Esophagus muscularis mucosa (tissue), 4 donors: ENCODE results near the gene SYNDIG1. TPM values are rescaled to one million over a fixed set of nuclear protein-coding genes. Genes with fewer than 3 reads are reported as not detected.
A peak's percentile ranks its signal among the peaks of the same experiment; 100 is the strongest.

Source experiments
- DNase-seq: peaks from one replicate; pipeline ENCODE4 v3.0.0-alpha.2; 2017; ENCODE audit errors: extremely low spot score
- H3K27ac ChIP-seq, 4 donors: fragments of 200-600 bp; sonication (generic); replicated peaks in 1 of 4; 1 replicate in 3 of 4; 2 replicates in 1 of 4; pipeline ENCODE4 v1.5.1; 2016 to 2019; ENCODE audit warnings: mild to moderate bottlenecking in 1 of 4
- H3K27me3 ChIP-seq, 4 donors: fragments of 200-600 bp; sonication (generic); one replicate each; pipeline versions ENCODE4 v1.5.1 to v1.6.0; 2016 to 2019
- H3K36me3 ChIP-seq, 4 donors: fragments of 200-600 bp; sonication (generic); one replicate each; pipeline ENCODE4 v1.5.1; 2016 to 2019
- H3K4me1 ChIP-seq, 4 donors: fragments of 200-600 bp; sonication (generic); one replicate each; pipeline ENCODE4 v1.5.1; 2016 to 2019
- H3K4me3 ChIP-seq, 4 donors: fragments of 200-600 bp; sonication (generic); 1 replicate in 2 of 4; 2 replicates in 2 of 4; pipeline ENCODE4 v1.5.1; 2016 to 2019; ENCODE audit warnings: mild to moderate bottlenecking in 4 of 4, moderate library complexity in 1 of 4
- H3K9me3 ChIP-seq, 4 donors: fragments of 200-600 bp; sonication (generic); 1 replicate in 3 of 4; 2 replicates in 1 of 4; pipeline ENCODE4 v1.5.1; 2016 to 2019
- EP300 ChIP-seq: sonication (generic); formaldehyde crosslinking; IDR thresholded peaks from one replicate; pipeline ENCODE4 v1.6.1; 2017; ENCODE audit warnings: antibody characterized with exemption
- POLR2A ChIP-seq: fragments of 450-650 bp; IDR thresholded peaks from one replicate; pipeline ENCODE4 v1.6.1; 2017; ENCODE audit warnings: antibody characterized with exemption, moderate library complexity, mild to moderate bottlenecking, low read depth
- POLR2AphosphoS5 ChIP-seq, 2 donors: sonication (generic); formaldehyde crosslinking; IDR thresholded peaks; one replicate each; pipeline ENCODE4 v1.6.1; 2017; ENCODE audit warnings: antibody characterized with exemption in 2 of 2
- WGBS: methylation state at CpG from one replicate; pipeline ENCODE4 v1.1.5; 2018; 5-methylcytosine and 5-hydroxymethylcytosine counted together
- intact Hi-C: fragments of 100-400 bp; cut with DNase I; formaldehyde crosslinking; loops from one replicate; pipeline ENCODE4 v1.15.1; 2023
- total RNA-seq, 4 donors: library from RNA; depleted of rRNA; stranded (reverse); fragments of >200 nt; gene quantifications; one replicate each; pipeline versions ENCODE4 v1.1.0 to v1.2.1, GENCODE V29; 2016
- TF ChIP-seq, protein P1 (sequence below), 3 experiments: fragments of 200-600 bp in 2 of 3; fragments of 450-650 bp in 1 of 3; sonication (generic) in 2 of 3; IDR thresholded peaks; one replicate each; pipeline ENCODE4 v1.5.1; 2017 to 2019; ENCODE audit warnings: antibody characterized with exemption in 3 of 3, mild to moderate bottlenecking in 2 of 3, moderate library complexity in 1 of 3

The SYNDIG1 gene
- total RNA-seq, 4 donors from 2014 or later = not detected

DNA sequence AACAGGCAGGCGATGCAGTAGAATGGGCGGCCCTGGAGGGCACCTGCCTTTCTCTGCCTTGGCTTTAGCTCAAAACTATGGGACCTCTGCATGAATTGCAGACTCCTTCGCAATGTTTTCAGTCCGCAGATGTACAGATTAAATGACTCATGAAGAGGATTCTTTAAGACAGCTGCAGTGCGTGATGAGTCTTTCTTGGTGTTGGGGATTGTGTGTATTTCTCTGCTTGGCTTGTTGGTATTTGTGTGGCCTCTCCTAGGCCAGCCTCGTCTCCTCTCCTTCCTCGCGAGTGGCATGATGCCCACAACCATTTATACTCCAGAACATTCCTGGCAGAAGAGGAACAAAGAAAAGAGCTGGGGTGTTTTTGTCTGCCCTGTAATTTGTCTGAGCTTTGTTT, 110.6 kb downstream of the SYNDIG1 start:
- H3K36me3 ChIP-seq = no peaks in the 10 kb centered on the region
- DNase-seq = no peak
- no peak overlapping the region for H3K27ac ChIP-seq
- H3K4me1 ChIP-seq = no peaks in the 10 kb centered on the region
- no peak overlapping the region for H3K4me3 ChIP-seq
- TF ChIP-seq, protein P1, sequence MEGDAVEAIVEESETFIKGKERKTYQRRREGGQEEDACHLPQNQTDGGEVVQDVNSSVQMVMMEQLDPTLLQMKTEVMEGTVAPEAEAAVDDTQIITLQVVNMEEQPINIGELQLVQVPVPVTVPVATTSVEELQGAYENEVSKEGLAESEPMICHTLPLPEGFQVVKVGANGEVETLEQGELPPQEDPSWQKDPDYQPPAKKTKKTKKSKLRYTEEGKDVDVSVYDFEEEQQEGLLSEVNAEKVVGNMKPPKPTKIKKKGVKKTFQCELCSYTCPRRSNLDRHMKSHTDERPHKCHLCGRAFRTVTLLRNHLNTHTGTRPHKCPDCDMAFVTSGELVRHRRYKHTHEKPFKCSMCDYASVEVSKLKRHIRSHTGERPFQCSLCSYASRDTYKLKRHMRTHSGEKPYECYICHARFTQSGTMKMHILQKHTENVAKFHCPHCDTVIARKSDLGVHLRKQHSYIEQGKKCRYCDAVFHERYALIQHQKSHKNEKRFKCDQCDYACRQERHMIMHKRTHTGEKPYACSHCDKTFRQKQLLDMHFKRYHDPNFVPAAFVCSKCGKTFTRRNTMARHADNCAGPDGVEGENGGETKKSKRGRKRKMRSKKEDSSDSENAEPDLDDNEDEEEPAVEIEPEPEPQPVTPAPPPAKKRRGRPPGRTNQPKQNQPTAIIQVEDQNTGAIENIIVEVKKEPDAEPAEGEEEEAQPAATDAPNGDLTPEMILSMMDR (IDR thresholded peaks at IDR 0.05) = no peak
- TF ChIP-seq EP300 = no peak
- no peak for TF ChIP-seq POLR2AphosphoS5 (IDR thresholded peaks at IDR 0.05)
- TF ChIP-seq POLR2A = no peak
- 74% methylated on average over 8 of the region's 8 CpGs for WGBS
- intact Hi-C loops = no loop called here
- H3K27me3 ChIP-seq = peaks cover 0 to 13% (median 0%) of the 10 kb centered on the region in 4 donors
- H3K9me3 ChIP-seq = no peaks in the 10 kb centered on the region

DNA sequence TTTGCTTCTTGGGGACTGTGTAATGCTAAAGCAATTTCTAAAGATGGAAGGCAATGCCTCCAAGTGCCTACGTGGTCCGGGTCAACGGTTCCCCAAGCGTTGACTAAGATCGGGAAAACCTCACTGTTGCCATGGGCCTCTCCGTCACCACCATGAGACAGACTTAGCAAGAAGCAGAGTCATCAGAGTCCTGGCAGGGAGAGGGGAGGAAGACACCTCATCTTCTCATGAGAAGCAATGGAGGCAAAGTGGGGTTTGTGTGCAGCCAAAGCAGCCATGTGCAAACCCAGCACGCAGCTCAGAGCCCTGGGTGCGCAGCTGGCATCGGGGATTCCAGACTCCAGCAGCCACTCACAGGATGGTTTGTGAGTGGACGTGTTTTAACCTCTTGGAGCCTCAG, 111.4 kb downstream of the SYNDIG1 start:
- Histone ChIP-seq H3K4me1 (no peaks in the 10 kb centered on the region), H3K4me3 (no peak overlapping the region), H3K9me3 (no peaks in the 10 kb centered on the region), H3K27ac (no peak overlapping the region), H3K36me3 (no peaks in the 10 kb centered on the region), H3K27me3 (peaks cover 0 to 14% (median 0%) of the 10 kb centered on the region in 4 donors)
- TF ChIP-seq, protein P1 (IDR thresholded peaks at IDR 0.05) = no peak
- TF ChIP-seq EP300 = no peak
- TF ChIP-seq POLR2A = no peak
- no peak for TF ChIP-seq POLR2AphosphoS5 (IDR thresholded peaks at IDR 0.05)
- 93% methylated on average over 10 of the region's 10 CpGs for WGBS
- intact Hi-C loops = no loop called here
- DNase-seq = no peak

DNA sequence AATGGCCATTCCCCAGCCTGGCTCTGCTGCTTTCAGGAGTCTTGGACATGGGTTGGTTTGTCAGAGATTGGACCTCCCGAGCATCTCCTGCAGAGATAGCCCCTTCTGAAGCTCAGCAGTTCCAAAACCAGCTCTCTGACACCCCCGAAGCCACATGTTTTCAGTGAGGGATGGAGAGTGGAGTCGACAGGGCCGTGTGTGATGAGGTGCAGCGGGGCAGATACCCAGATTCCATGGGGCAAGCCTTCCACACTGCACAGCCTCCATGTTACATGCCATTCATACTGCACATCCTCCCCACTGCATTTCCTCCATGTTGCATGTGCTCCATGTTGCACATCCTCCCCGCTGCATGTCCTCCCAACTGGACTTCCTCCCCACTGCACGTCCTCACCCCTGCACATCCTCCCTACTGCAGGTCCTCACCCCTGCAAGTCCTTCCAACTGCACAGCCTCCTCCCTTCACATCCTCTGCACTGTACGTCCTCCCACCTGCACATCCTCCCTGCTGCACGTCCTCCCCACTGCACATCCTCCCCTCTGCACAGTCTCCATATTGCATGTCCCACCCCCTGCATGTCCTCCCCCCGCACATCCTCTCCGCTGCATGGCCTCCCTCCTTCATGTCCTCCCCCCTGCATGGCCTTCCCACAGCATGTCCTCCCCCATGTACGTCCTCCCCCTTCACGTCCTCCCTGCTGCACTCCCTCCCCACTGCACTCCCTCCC, 112.2 kb downstream of the SYNDIG1 start:
- 87% methylated on average over 13 of the region's 13 CpGs for WGBS
- peak; percentile 80 for DNase-seq
- H3K27me3 ChIP-seq = peaks cover 0 to 22% (median 0%) of the 10 kb centered on the region in 4 donors

GRCh38 chr20:24582373-24583168, 113.1 kb downstream of the SYNDIG1 start:
- H3K4me1 ChIP-seq = no peaks in the 10 kb centered on the region
- no peak overlapping the region for H3K27ac ChIP-seq
- H3K27me3 ChIP-seq = peaks cover 0 to 22% (median 0%) of the 10 kb centered on the region in 4 donors
- no peak overlapping the region for H3K4me3 ChIP-seq
- intact Hi-C loops = no loop called here
- 79% methylated on average over 11 of the region's 15 CpGs for WGBS
- DNase-seq = peak; percentile 78
- H3K9me3 ChIP-seq = no peaks in the 10 kb centered on the region
- no peaks in the 10 kb centered on the region for H3K36me3 ChIP-seq
- TF ChIP-seq, protein P1 (IDR thresholded peaks at IDR 0.05) = no peak
- no peak for TF ChIP-seq POLR2AphosphoS5 (IDR thresholded peaks at IDR 0.05)
- no peak for TF ChIP-seq EP300
- TF ChIP-seq POLR2A = no peak

More for the DNA sequence above, 112.2 kb downstream of the SYNDIG1 start:
- Histone ChIP-seq H3K4me1 (no peaks in the 10 kb centered on the region), H3K9me3 (no peaks in the 10 kb centered on the region), H3K4me3 (no peak overlapping the region), H3K36me3 (no peaks in the 10 kb centered on the region), H3K27ac (no peak overlapping the region)
- intact Hi-C loops = no loop called here
- TF ChIP-seq EP300 = no peak
- TF ChIP-seq, protein P1 (IDR thresholded peaks at IDR 0.05) = no peak
- no peak for TF ChIP-seq POLR2A
- TF ChIP-seq POLR2AphosphoS5 (IDR thresholded peaks at IDR 0.05) = no peak
